Endothelial cell of umbilical vein (primary cell): Measurements from ENCODE around the gene ALG11. TPM values are rescaled to one million over a fixed set of nuclear protein-coding genes. Genes with fewer than 3 reads are reported as not detected.

Experiments
- BruUV-seq: library from RNA; stranded (reverse); fragments of 400-500 nt; replicated peaks from 2 replicates; lab custom pipeline; 2021; lab: Mats Ljungman, UMichigan
- CTCF ChIA-PET: fragments of 300-600, 350-600 bp; sonication (Branson Sonifier 250); formaldehyde crosslinking; loops from one replicate; lab custom pipeline; 2021; ENCODE audit warnings: antibody characterized with exemption, inconsistent platforms; lab: Charles Lee
- POLR2A ChIA-PET: fragments of 300-600, 350-600 bp; sonication (Branson Sonifier 250); formaldehyde crosslinking; loops from one replicate; lab custom pipeline; 2021; ENCODE audit warnings: antibody characterized with exemption, inconsistent platforms; lab: Charles Lee
- DNase-seq: peaks from one replicate; pipeline ENCODE4 v3.0.0-alpha.2; 2011; ENCODE audit warnings: low read depth, low spot score
- FAIRE-seq: peaks from 2 replicates; lab custom pipeline; 2011; peaks lifted over from hg19 to GRCh38; lab: Jason Lieb, UNC
- H2AFZ ChIP-seq: 2 replicates; pipeline ENCODE4 v1.6.0; 2012; ENCODE audit warnings: low read depth, low read length, control low read depth, inconsistent platforms
- H3K27ac ChIP-seq: 2 replicates; pipeline ENCODE4 v1.5.1; 2011; ENCODE audit warnings: low read depth, mild to moderate bottlenecking, control low read depth, low read length, moderate library complexity; ENCODE audit not compliant: insufficient read depth
- H3K27me3 ChIP-seq, 2 experiments: 2 replicates each; pipeline versions ENCODE4 v1.6.0 to v1.6.1; 2011; ENCODE audit warnings: low read length in 2 of 2, mixed read lengths in 1 of 2; ENCODE audit not compliant: control insufficient read depth in 2 of 2, insufficient read depth in 2 of 2
- H3K36me3 ChIP-seq, 2 experiments: 2 replicates in 1 of 2; 3 replicates in 1 of 2; pipeline ENCODE4 v1.5.1; 2011; ENCODE audit warnings: low read length in 2 of 2, mild to moderate bottlenecking in 1 of 2, moderate library complexity in 1 of 2; ENCODE audit not compliant: control insufficient read depth in 2 of 2, insufficient read depth in 2 of 2; ENCODE audit errors: extremely low read depth in 1 of 2
- H3K4me1 ChIP-seq: 3 replicates; pipeline ENCODE4 v1.5.1; 2011; ENCODE audit warnings: mild to moderate bottlenecking, low read length; ENCODE audit not compliant: control insufficient read depth, insufficient read depth; ENCODE audit errors: extremely low read depth
- H3K4me2 ChIP-seq: 2 replicates; pipeline ENCODE4 v1.6.1; 2011; ENCODE audit warnings: low read length, control low read depth, mixed read lengths; ENCODE audit not compliant: insufficient read depth
- H3K4me3 ChIP-seq, 3 experiments: fragments of 200-600 bp in 1 of 3; sonication (generic), shearing (Covaris generic) in 1 of 3; replicated peaks in 1 of 3; 2 replicates each; pipeline ENCODE4 v1.5.1; 2011 to 2016; ENCODE audit warnings: control low read depth in 3 of 3, low read length in 3 of 3, mild to moderate bottlenecking in 2 of 3, inconsistent platforms in 1 of 3, low read depth in 1 of 3, moderate library complexity in 1 of 3; ENCODE audit not compliant: insufficient read depth in 1 of 3
- H3K79me2 ChIP-seq: 2 replicates; pipeline ENCODE4 v1.6.0; 2012; ENCODE audit warnings: low read length, inconsistent platforms; ENCODE audit not compliant: control insufficient read depth, insufficient read depth
- H3K9ac ChIP-seq: replicated peaks from 2 replicates; pipeline ENCODE3; 2011; ENCODE audit warnings: low read length, control low read depth; ENCODE audit not compliant: insufficient read depth; ENCODE audit errors: extremely low read depth
- H3K9me1 ChIP-seq: replicated peaks from 3 replicates; pipeline ENCODE4 v1.6.0; 2011; ENCODE audit warnings: mild to moderate bottlenecking, low read length; ENCODE audit not compliant: control insufficient read depth, insufficient read depth; ENCODE audit errors: extremely low read depth
- H3K9me3 ChIP-seq: replicated peaks from 2 replicates; pipeline ENCODE4 v1.5.1; 2012; ENCODE audit warnings: low read length, inconsistent platforms; ENCODE audit not compliant: control insufficient read depth, insufficient read depth
- H4K20me1 ChIP-seq: replicated peaks from 2 replicates; pipeline ENCODE3; 2011; ENCODE audit warnings: mild to moderate bottlenecking, low read length; ENCODE audit not compliant: control insufficient read depth, insufficient read depth; ENCODE audit errors: extremely low read depth
- EZH2 ChIP-seq: IDR thresholded peaks from 2 replicates; pipeline ENCODE4 v1.6.1; 2012; ENCODE audit warnings: borderline replicate concordance, low read depth, mild to moderate bottlenecking, moderate library complexity, low read length, inconsistent platforms; ENCODE audit not compliant: severe bottlenecking
- FOS ChIP-seq: IDR thresholded peaks from 2 replicates; pipeline ENCODE4 v1.6.1; 2011; ENCODE audit warnings: mild to moderate bottlenecking, low read length, moderate library complexity, borderline replicate concordance; ENCODE audit not compliant: insufficient read depth
- GATA2 ChIP-seq: IDR thresholded peaks from 2 replicates; pipeline ENCODE4 v1.7.0; 2011; ENCODE audit warnings: low read depth, mild to moderate bottlenecking, moderate library complexity, mixed read lengths, low read length; ENCODE audit not compliant: insufficient read length, insufficient read depth
- JUN ChIP-seq: IDR thresholded peaks from 2 replicates; pipeline ENCODE4 v1.6.1; 2011; ENCODE audit warnings: borderline replicate concordance, low read depth; ENCODE audit not compliant: insufficient read length, insufficient read depth
- MYC ChIP-seq: IDR thresholded peaks from one replicate; pipeline ENCODE4 v1.6.1; 2011; ENCODE audit warnings: mild to moderate bottlenecking, low read depth, low read length
- POLR2A ChIP-seq: IDR thresholded peaks from 2 replicates; pipeline ENCODE4 v1.6.1; 2012; ENCODE audit warnings: low read depth, mild to moderate bottlenecking, control low read depth, low read length
- POLR2AphosphoS5 ChIP-seq: IDR thresholded peaks from 2 replicates; pipeline ENCODE4 v1.6.1; 2012; ENCODE audit warnings: low read depth, mild to moderate bottlenecking, control low read depth, low read length, moderate library complexity; ENCODE audit not compliant: insufficient read depth
- dilution Hi-C: fragments of 300-500 bp; cut with MboI; formaldehyde crosslinking; loops from one replicate; pipeline ENCODE4 v1.15.0; 2019; ENCODE audit warnings: low sequenced_read_pairs; ENCODE audit not compliant: extremely low pct_ligation_motif_present
- intact Hi-C: fragments of 100-400 bp; cut with micrococcal nuclease; formaldehyde crosslinking; loops from one replicate; pipeline ENCODE4 v1.10.0; 2022
- polyA plus RNA-seq, 4 experiments: library from polyadenylated mRNA; depleted of rRNA in 3 of 4; stranded (reverse) in 3 of 4; unstranded in 1 of 4; fragments of >200 nt; gene quantifications; 2 replicates each; pipeline versions ENCODE4 v1.2.1 to v1.2.3, GENCODE V29; 2011 to 2012; ENCODE audit warnings: missing spikeins in 1 of 4
- total RNA-seq: library from RNA; stranded (reverse); gene quantifications from 2 replicates; pipeline ENCODE4 v1.2.3, GENCODE V29; 2021
- TF ChIP-seq, protein P1 (sequence below), 2 donors: IDR thresholded peaks; 1 replicate in 1 of 2; 2 replicates in 1 of 2; pipeline ENCODE4 v1.5.1; 2011; ENCODE audit warnings: low read length in 2 of 2, mild to moderate bottlenecking in 2 of 2, moderate library complexity in 2 of 2, control low read depth in 1 of 2, inconsistent platforms in 1 of 2, low read depth in 1 of 2; ENCODE audit not compliant: insufficient read depth in 1 of 2; ENCODE audit errors: extremely low read depth in 1 of 2
- TF ChIP-seq, protein P2 (sequence below): IDR thresholded peaks from 2 replicates; pipeline ENCODE4 v1.6.1; 2011; ENCODE audit not compliant: insufficient read depth, insufficient read length

ALG11 gene
- total and polyA plus RNA-seq, 2 donors (not counting 3 experiments of a cell fraction or from before 2014, with no cell fraction given), result 6.5 to 31.0 TPM

GRCh38 chr13:51966186-51966585, 46.0 kb upstream of the ALG11 start:
- DNase-seq (no peak), FAIRE-seq (no peak)
- H3K9me3 ChIP-seq, result no peaks in the 10 kb centered on the region
- no peak overlapping the region for H3K27ac ChIP-seq
- TF ChIP-seq FOS (no peak), POLR2AphosphoS5 (no peak), EZH2 (no peak), MYC (no peak), POLR2A (no peak), JUN (no peak), GATA2 (no peak)
- TF ChIP-seq, protein P1, sequence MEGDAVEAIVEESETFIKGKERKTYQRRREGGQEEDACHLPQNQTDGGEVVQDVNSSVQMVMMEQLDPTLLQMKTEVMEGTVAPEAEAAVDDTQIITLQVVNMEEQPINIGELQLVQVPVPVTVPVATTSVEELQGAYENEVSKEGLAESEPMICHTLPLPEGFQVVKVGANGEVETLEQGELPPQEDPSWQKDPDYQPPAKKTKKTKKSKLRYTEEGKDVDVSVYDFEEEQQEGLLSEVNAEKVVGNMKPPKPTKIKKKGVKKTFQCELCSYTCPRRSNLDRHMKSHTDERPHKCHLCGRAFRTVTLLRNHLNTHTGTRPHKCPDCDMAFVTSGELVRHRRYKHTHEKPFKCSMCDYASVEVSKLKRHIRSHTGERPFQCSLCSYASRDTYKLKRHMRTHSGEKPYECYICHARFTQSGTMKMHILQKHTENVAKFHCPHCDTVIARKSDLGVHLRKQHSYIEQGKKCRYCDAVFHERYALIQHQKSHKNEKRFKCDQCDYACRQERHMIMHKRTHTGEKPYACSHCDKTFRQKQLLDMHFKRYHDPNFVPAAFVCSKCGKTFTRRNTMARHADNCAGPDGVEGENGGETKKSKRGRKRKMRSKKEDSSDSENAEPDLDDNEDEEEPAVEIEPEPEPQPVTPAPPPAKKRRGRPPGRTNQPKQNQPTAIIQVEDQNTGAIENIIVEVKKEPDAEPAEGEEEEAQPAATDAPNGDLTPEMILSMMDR (IDR thresholded peaks at IDR 0.05; ENCODE audit: extremely low read depth in 1 of 2, insufficient read depth in 1 of 2, low read depth in 1 of 2, low read length in 2 of 2), result no peak
- TF ChIP-seq, protein P2, sequence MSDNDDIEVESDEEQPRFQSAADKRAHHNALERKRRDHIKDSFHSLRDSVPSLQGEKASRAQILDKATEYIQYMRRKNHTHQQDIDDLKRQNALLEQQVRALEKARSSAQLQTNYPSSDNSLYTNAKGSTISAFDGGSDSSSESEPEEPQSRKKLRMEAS, result no peak
- no peak overlapping the region for H3K9ac ChIP-seq
- H3K4me1 ChIP-seq, result no peaks in the 10 kb centered on the region
- dilution Hi-C loops (no loop called here), intact Hi-C loops (no loop called here)
- H3K79me2 ChIP-seq, result no peaks in the 10 kb centered on the region
- H3K27me3 ChIP-seq, result no peaks in the 10 kb centered on the region
- no peak overlapping the region for H3K4me3 ChIP-seq
- no peaks in the 10 kb centered on the region for H3K36me3 ChIP-seq
- ChIA-PET POLR2A (no interaction called here), CTCF (no interaction called here)
- H3K9me1 ChIP-seq, result no peaks in the 10 kb centered on the region
- no TSS peak for BruUV-seq
- no peaks in the 10 kb centered on the region for H4K20me1 ChIP-seq
- no peak overlapping the region for H3K4me2 ChIP-seq
- no peak overlapping the region for H2AFZ ChIP-seq
